ENCODE data around the gene ADCK2. TPM values are rescaled to one million over a fixed set of nuclear protein-coding genes. Genes with fewer than 3 reads are reported as not detected.
"Not testable (repeated sequence)": the region's sequence is repeated elsewhere in the genome, so short reads cannot be mapped to it uniquely, and the experiment has no call there.

The ADCK2 gene
- total and polyA plus RNA-seq, 5 donors, result 11.7 to 17.9 (median 14.8) TPM

DNA sequence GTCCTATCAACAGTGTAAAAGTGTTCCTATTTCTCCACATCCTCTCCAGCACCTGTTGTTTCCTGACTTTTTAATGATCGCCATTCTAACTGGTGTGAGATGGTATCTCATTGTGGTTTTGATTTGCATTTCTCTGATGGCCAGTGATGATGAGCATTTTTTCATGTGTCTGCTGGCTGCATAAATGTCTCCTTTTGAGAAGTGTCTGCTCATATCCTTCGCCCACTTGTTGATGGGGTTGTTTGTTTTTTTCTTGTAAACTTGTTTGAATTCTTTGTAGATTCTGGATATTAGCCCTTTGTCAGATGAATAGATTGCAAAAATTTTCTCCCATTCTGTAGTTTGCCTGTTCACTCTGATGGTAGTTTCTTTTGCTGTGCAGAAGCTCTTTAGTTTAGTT, 9.8 kb upstream of the ADCK2 start:
- DNase-seq; H3K27ac ChIP-seq (ENCODE audit: low read length); H3K9me3 ChIP-seq (ENCODE audit: control insufficient read depth, low read length); intact Hi-C loops (cut with DNase I); ATAC-seq; H3K4me1 ChIP-seq (ENCODE audit: control insufficient read depth, insufficient read depth, low read length); H3K27me3 ChIP-seq (ENCODE audit: control insufficient read depth, insufficient read depth); H3K4me3 ChIP-seq (ENCODE audit: low read length): not testable (repeated sequence)
- 97% methylated on average over 1 of the region's 2 CpGs for WGBS

DNA sequence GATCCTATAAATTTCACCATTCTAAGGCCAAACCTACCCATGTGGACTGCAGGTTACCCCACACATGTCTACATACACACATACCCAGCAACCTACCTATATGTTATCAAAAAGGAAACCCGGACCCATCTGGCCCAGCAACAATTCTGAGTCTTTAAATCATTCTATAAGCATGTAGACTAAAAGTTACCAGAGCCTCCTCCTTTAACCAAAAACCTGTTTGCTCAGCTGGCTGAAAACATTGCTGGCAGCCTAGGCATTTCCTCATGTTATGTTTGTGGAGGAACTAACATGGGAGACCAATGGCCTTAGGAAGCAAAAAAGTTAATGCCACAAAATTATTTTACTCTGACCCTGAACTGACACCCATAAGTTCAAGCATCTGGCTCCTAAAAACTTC, 5.3 kb upstream of the ADCK2 start:
- Histone ChIP-seq H3K4me1 (ENCODE audit: control insufficient read depth, insufficient read depth, low read length) (no peaks in the 10 kb centered on the region), H3K27me3 (ENCODE audit: control insufficient read depth, insufficient read depth) (no peaks in the 10 kb centered on the region), H3K9me3 (ENCODE audit: control insufficient read depth, low read length) (no peaks in the 10 kb centered on the region), H3K27ac (ENCODE audit: low read length) (no peak overlapping the region), H3K4me3 (ENCODE audit: low read length) (no peak overlapping the region)
- 81% methylated on average over 1 of the region's 1 CpG for WGBS
- ATAC-seq (no peak), DNase-seq (no peak)
- intact Hi-C loops (cut with DNase I), result no loop called here

DNA sequence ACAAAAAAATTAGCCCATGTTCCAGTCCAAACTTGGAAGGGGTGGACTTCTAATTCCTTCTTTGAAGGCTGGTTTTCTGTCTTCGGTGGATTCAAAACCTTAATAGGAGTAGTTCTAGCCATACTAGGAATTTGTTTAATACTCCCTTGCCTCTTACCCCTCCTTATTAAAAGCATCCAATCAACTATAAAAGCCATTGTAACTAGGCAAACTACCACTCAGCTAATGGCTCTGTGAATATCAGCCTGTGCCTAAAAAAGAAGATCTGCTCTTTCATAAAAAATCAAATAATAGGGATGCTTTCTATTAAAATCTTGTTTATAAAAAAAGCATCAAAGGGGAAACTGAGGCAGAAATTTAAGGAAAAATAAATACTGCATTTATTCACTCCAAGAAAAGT, 4.1 kb upstream of the ADCK2 start:
- no peaks in the 10 kb centered on the region for H3K9me3 ChIP-seq (ENCODE audit: control insufficient read depth, low read length)
- H3K27ac ChIP-seq (ENCODE audit: low read length), result no peak overlapping the region
- ATAC-seq (no peak), DNase-seq (no peak)
- intact Hi-C loops (cut with DNase I), result no loop called here
- H3K4me1 ChIP-seq (ENCODE audit: control insufficient read depth, insufficient read depth, low read length), result no peaks in the 10 kb centered on the region
- H3K27me3 ChIP-seq (ENCODE audit: control insufficient read depth, insufficient read depth), result no peaks in the 10 kb centered on the region
- WGBS, result 86% methylated on average over 1 of the region's 1 CpG
- no peak overlapping the region for H3K4me3 ChIP-seq (ENCODE audit: low read length)

DNA sequence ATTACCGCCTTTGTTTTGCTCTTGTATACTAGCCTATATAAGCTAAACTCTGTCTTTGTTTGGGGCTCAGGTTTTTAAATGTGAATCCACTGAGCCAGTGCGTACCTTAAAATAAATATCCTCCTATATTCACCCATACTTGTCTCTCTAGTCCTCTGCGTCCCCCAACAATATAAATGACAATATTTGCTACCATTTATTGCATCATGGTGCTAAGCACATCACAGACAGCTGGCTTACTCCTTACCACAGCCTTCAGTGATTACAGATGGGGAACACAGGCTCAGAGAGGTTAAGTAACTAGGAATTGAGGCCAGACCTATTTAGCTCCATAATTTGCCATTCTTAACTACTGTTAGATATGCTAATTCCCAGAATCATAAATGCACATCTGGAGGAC, 3.4 kb upstream of the ADCK2 start:
- intact Hi-C loops (cut with DNase I), result no loop called here
- Histone ChIP-seq H3K4me1 (ENCODE audit: control insufficient read depth, insufficient read depth, low read length) (no peaks in the 10 kb centered on the region), H3K9me3 (ENCODE audit: control insufficient read depth, low read length) (no peaks in the 10 kb centered on the region), H3K27ac (ENCODE audit: low read length) (no peak overlapping the region), H3K27me3 (ENCODE audit: control insufficient read depth, insufficient read depth) (no peaks in the 10 kb centered on the region), H3K4me3 (ENCODE audit: low read length) (no peak overlapping the region)
- no peak for ATAC-seq
- no peak for DNase-seq
- 95% methylated on average over 3 of the region's 3 CpGs for WGBS

DNA sequence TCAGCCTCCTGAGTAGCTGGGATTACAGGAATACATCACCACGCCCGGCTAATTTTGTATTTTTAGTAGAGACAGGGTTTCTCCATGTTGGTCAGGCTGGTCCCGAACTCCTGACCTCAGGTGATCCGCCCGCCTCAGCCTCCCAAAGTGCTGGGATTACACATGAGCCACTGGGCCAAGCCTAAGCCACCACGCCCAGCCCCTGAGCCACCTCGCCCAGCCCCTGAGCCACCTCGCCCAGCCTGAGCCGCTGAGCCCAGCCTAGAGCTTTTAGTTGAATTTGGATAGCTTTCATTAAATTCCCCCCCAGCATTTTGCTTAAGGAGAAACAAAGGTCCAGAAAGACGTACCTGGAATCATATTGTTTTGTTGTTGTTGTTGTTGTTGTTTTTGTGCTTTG, 2.9 kb upstream of the ADCK2 start:
- DNase-seq; H3K4me3 ChIP-seq (ENCODE audit: low read length); intact Hi-C loops (cut with DNase I); H3K4me1 ChIP-seq (ENCODE audit: control insufficient read depth, insufficient read depth, low read length); H3K9me3 ChIP-seq (ENCODE audit: control insufficient read depth, low read length); H3K27ac ChIP-seq (ENCODE audit: low read length); H3K27me3 ChIP-seq (ENCODE audit: control insufficient read depth, insufficient read depth); ATAC-seq: not testable (repeated sequence)
- WGBS, result 91% methylated on average over 10 of the region's 10 CpGs

DNA sequence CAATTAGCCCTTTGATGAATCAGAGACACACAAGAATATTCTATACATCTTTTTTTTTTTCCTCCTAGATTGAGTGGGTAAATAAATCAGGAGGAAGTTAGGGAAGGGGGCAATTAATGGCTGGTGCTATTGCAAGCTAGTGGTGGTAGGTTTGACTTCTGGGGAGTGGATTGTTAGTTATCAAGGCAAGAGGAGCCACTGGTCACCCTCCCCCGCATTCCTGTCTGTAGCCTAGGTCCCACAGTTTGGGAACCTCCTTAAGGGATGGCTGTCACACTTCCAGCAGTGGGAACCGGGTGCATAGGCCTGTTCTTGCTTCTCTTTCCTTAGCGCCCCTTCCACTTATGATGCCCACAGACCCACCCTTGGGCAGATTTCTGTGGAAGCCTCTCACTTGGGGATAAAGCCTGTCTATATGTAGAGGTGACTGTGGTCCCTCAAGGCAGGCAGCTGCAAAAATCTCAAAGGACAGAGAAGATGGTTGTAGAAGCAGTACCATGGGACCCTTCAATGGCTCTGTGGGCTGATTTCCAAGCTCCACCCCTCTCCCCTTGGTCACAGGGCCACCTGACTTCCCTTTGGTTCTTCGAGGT, 2.3 kb upstream of the ADCK2 start:
- Histone ChIP-seq H3K4me3 (ENCODE audit: low read length) (no peak overlapping the region), H3K27me3 (ENCODE audit: control insufficient read depth, insufficient read depth) (no peaks in the 10 kb centered on the region), H3K9me3 (ENCODE audit: control insufficient read depth, low read length) (no peaks in the 10 kb centered on the region), H3K4me1 (ENCODE audit: control insufficient read depth, insufficient read depth, low read length) (no peaks in the 10 kb centered on the region), H3K27ac (ENCODE audit: low read length) (no peak overlapping the region)
- ATAC-seq (no peak), DNase-seq (no peak)
- WGBS, result 72% methylated on average over 4 of the region's 4 CpGs
- intact Hi-C loops (cut with DNase I), result no loop called here

DNA sequence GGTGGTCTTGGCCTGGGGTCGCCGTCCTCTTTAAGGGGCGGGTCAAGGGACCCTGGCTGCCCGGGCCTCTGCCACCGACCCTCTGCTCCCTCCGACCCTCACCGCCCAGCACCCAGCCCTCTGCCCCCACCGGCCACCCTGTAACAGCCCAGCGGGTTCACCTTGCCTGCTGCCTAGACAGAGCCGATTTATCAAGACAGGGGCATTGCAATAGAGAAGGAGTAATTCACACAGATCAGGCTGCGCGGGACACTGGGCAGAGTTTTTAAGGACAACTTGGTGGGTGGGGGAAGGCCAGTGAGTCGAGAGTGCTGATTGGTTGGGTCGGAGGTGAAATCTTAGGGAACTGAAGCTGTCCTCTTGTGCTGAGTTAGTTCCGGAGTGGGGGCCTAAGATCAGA, 779 bp upstream of the ADCK2 start:
- no peak overlapping the region for H3K4me3 ChIP-seq (ENCODE audit: low read length)
- H3K27ac ChIP-seq (ENCODE audit: low read length), result no peak overlapping the region
- H3K4me1 ChIP-seq (ENCODE audit: control insufficient read depth, insufficient read depth, low read length), result no peaks in the 10 kb centered on the region
- H3K27me3 ChIP-seq (ENCODE audit: control insufficient read depth, insufficient read depth), result no peaks in the 10 kb centered on the region
- 72% methylated on average over 15 of the region's 15 CpGs for WGBS
- peak; percentile 2 to 12 for ATAC-seq
- intact Hi-C loops (cut with DNase I), result no loop called here
- H3K9me3 ChIP-seq (ENCODE audit: control insufficient read depth, low read length), result no peaks in the 10 kb centered on the region
- no peak for DNase-seq

DNA sequence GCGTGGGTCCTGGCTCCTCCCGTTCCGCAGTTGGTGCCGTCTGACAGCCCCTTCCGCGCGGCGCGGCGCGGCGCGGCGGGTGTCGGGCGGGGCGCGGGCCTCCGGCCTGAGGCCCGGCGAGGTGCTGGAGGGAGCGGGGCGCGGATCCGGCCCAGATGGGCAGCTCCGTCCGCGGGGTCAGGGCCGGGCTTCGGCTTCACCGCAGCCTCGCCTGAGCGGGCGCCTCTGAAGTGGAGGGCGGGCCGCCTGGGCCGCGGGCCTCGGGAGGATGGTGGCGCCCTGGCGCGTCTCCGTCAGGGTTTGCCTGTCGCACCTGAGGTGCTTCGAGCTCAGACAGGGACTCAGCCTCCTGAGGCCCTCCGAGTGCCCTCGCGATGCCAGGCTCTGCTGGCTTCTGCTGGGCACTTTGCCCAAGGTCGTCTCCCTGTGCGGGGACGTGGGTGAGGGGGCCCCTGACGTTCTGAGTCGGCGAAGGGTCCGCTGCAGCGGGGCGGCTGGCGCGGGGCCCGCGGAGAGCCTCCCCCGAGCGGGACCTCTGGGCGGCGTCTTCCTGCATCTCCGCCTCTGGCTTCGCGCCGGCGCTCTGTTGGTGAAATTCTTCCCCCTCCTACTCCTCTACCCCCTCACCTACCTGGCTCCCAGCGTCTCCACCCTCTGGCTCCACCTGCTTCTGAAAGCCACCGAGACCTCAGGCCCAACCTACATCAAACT, 473 bp downstream of the ADCK2 start:
- whole genome bisulfite sequencing, result under 1% methylated on average over 72 of the region's 72 CpGs
- Histone ChIP-seq H3K27ac (ENCODE audit: low read length) (peak overlapping the region; percentile 32), H3K4me3 (ENCODE audit: low read length) (peak overlapping the region; percentile 97), H3K4me1 (ENCODE audit: control insufficient read depth, insufficient read depth, low read length) (no peaks in the 10 kb centered on the region), H3K9me3 (ENCODE audit: control insufficient read depth, low read length) (no peaks in the 10 kb centered on the region), H3K27me3 (ENCODE audit: control insufficient read depth, insufficient read depth) (no peaks in the 10 kb centered on the region)
- intact Hi-C loops (cut with DNase I), result no loop called here
- ATAC-seq, result peak; percentile 53 to 64
- peak; percentile 59 to 82 (median 81) for DNase-seq

DNA sequence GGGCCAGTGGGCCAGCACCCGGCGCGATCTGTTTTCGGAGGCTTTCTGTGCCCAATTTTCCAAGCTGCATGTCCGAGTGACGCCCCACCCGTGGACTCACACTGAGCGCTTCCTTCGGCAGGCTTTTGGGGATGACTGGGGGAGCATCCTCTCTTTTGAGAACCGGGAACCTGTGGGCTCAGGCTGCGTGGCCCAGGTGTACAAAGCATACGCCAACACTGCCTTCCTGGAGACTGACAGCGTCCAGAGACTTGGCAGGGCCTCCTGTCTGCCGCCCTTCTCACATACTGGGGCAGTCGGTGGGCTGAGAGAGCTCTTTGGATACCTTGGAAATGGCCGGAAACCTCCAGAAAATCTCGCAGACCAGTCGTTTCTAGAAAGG, 1.0 kb downstream of the ADCK2 start:
- no peak for DNase-seq
- peak; percentile 3 to 22 for ATAC-seq
- H3K4me3 ChIP-seq (ENCODE audit: low read length), result peak overlapping the region; percentile 97
- no peaks in the 10 kb centered on the region for H3K27me3 ChIP-seq (ENCODE audit: control insufficient read depth, insufficient read depth)
- no peaks in the 10 kb centered on the region for H3K9me3 ChIP-seq (ENCODE audit: control insufficient read depth, low read length)
- no peaks in the 10 kb centered on the region for H3K4me1 ChIP-seq (ENCODE audit: control insufficient read depth, insufficient read depth, low read length)
- 34% methylated on average over 18 of the region's 18 CpGs for WGBS
- H3K27ac ChIP-seq (ENCODE audit: low read length), result no peak overlapping the region
- intact Hi-C loops (cut with DNase I), result no loop called here

DNA sequence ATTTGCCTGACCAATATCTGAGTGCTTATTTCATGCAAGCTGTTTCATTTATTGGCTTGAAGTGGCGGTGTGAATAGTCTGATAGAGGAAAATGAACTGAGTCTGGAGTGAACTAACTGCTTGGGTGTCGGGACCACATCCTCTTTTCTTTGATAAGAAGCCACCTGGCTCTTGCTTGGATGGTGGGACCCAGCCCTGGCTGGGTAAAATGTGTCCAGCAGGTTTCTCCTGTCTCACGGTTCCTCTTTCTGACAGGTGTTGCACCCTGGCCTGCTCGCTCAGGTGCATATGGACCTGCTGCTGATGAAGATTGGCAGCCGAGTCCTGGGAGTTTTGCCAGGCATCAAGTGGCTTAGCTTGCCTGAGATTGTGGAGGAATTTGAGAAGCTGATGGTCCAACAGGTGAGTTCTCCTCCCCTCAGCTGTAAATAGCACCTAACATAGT, 1.6 kb downstream of the ADCK2 start:
- H3K27me3 ChIP-seq (ENCODE audit: control insufficient read depth, insufficient read depth), result no peaks in the 10 kb centered on the region
- H3K4me3 ChIP-seq (ENCODE audit: low read length), result no peak overlapping the region
- peak in 1 of 3 donors; percentile 54 for DNase-seq
- WGBS, result 79% methylated on average over 5 of the region's 5 CpGs
- intact Hi-C loops (cut with DNase I), result no loop called here
- H3K27ac ChIP-seq (ENCODE audit: low read length), result no peak overlapping the region
- ATAC-seq, result no peak
- no peaks in the 10 kb centered on the region for H3K9me3 ChIP-seq (ENCODE audit: control insufficient read depth, low read length)
- H3K4me1 ChIP-seq (ENCODE audit: control insufficient read depth, insufficient read depth, low read length), result no peaks in the 10 kb centered on the region

DNA sequence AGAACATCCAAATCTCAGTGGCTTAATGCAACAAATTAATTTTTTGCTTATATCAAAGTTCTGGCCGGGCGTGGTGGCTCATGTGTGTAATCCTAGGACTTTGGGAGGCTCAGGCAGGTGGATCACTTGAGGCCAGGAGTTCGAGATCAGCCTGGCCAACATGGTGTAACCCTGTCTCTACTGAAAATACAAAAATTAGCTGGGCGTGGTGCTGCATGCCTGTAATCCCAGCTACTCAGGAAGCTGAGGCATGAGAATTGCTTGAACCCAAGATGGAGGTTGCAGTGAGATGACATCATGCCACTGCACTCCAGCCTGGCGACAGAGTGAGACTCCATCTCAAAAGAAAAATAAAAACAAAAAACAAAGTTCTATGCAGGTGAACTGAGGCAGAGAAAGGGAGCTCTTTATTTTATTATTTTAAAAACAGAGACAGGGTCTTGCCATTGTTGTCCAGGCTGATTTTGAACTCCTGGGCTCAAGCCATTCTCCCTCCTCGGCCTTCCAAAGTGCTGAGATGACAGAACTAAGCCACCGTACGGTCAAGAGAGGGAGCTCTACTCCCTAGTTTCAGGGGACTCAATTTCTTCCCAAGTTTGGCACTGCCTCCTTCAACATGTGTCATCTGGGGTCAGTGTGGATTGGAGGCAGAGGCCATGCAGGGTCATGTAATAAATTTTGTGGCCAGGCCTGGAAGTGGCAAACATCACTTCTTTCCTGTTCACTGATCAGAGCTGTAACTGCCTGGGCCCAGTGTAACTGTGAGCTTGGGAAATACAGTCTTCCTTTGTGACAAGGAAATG, 2.4 kb downstream of the ADCK2 start:
- intact Hi-C loops (cut with DNase I), result no loop called here
- no peaks in the 10 kb centered on the region for H3K4me1 ChIP-seq (ENCODE audit: control insufficient read depth, insufficient read depth, low read length)
- H3K9me3 ChIP-seq (ENCODE audit: control insufficient read depth, low read length), result no peaks in the 10 kb centered on the region
- DNase-seq (peak in 1 of 3 donors; percentile 33), ATAC-seq (peak; percentile 52 to 65)
- H3K4me3 ChIP-seq (ENCODE audit: low read length), result no peak overlapping the region
- 59% methylated on average over 8 of the region's 8 CpGs for WGBS
- no peaks in the 10 kb centered on the region for H3K27me3 ChIP-seq (ENCODE audit: control insufficient read depth, insufficient read depth)
- no peak overlapping the region for H3K27ac ChIP-seq (ENCODE audit: low read length)

All from right cardiac atrium (tissue), 5 donors.